Vagina (tissue), 2 donors: Measurements from ENCODE around the gene SLC13A1.

Experiments used
- POLR2A ChIP-seq, 2 donors: fragments of 450-650 bp; IDR thresholded peaks; one replicate each; pipeline ENCODE4 v1.6.1; 2017; ENCODE audit warnings: antibody characterized with exemption in 2 of 2, mild to moderate bottlenecking in 2 of 2, moderate library complexity in 2 of 2
- TF ChIP-seq, protein P1 (sequence below), 3 experiments: fragments of 450-650 bp in 2 of 3; fragments of 200-600 bp in 1 of 3; sonication (generic) in 1 of 3; IDR thresholded peaks; one replicate each; pipeline ENCODE4 v1.5.1; 2017 to 2019; ENCODE audit warnings: antibody characterized with exemption in 3 of 3, mild to moderate bottlenecking in 2 of 3, moderate library complexity in 2 of 3

DNA sequence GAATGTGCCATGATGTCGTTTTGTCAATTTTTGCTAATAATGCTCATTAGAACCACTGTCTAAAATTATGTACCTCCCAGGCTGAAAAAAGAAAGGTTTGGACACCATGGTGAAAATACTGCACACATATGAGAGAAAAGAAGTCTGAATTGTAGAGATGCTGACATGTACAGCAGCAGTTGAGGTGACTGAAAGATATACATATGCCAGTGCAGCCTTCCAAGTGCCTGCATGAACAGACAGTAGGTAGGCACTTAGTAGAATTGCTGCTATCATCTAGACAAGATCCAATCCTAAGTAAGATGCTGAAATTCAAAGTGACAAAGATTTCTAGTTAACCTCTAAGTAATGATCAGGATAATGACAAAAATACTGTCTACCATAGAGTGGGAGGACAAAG, 86.9 kb downstream of the SLC13A1 start:
- TF ChIP-seq, protein P1, sequence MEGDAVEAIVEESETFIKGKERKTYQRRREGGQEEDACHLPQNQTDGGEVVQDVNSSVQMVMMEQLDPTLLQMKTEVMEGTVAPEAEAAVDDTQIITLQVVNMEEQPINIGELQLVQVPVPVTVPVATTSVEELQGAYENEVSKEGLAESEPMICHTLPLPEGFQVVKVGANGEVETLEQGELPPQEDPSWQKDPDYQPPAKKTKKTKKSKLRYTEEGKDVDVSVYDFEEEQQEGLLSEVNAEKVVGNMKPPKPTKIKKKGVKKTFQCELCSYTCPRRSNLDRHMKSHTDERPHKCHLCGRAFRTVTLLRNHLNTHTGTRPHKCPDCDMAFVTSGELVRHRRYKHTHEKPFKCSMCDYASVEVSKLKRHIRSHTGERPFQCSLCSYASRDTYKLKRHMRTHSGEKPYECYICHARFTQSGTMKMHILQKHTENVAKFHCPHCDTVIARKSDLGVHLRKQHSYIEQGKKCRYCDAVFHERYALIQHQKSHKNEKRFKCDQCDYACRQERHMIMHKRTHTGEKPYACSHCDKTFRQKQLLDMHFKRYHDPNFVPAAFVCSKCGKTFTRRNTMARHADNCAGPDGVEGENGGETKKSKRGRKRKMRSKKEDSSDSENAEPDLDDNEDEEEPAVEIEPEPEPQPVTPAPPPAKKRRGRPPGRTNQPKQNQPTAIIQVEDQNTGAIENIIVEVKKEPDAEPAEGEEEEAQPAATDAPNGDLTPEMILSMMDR (IDR thresholded peaks at IDR 0.05): no peak
- no peak for TF ChIP-seq POLR2A (IDR thresholded peaks at IDR 0.05)
